ENCODE data around the gene USP8. TPM values are rescaled to one million over a fixed set of nuclear protein-coding genes. Genes with fewer than 3 reads are reported as not detected.
A peak's percentile ranks its signal among the peaks of the same experiment; 100 is the strongest.
"Not testable (repeated sequence)": the region's sequence is repeated elsewhere in the genome, so short reads cannot be mapped to it uniquely, and the experiment has no call there.

USP8 gene
- polyA plus RNA-seq, 3 donors = 32.1 to 62.4 (median 37.3) TPM

GRCh38 chr15:50418041-50418583, 6.1 kb upstream of the USP8 start:
- H3K36me3 ChIP-seq (replicated peaks in 1 of 2; ENCODE audit: control insufficient read depth in 1 of 2, insufficient read depth in 2 of 2, low read length in 2 of 2) = no peaks in the 10 kb centered on the region
- H3K4me2 ChIP-seq (replicated peaks; ENCODE audit: extremely low read depth, low read length, poor library complexity, severe bottlenecking) = no peak overlapping the region
- H3K9me3 Mint-ChIP-seq = peaks cover 0 to 3% (median 0%) of the 10 kb centered on the region in 7 donors
- H3K4me1 Mint-ChIP-seq = no peaks in the 10 kb centered on the region
- H3K9me3 ChIP-seq (replicated peaks in 1 of 2; ENCODE audit: control insufficient read depth in 1 of 2, insufficient read depth in 1 of 2, low read length in 2 of 2) = no peaks in the 10 kb centered on the region
- intact Hi-C loops (cut with micrococcal nuclease) = no loop called here
- H3K27me3 Mint-ChIP-seq (ENCODE audit: low read depth in 3 of 3) = peaks cover 0 to 3% (median 0%) of the 10 kb centered on the region in 3 donors
- H3K9ac ChIP-seq (ENCODE audit: insufficient read depth, low read length, poor library complexity, severe bottlenecking) = no peak overlapping the region
- WGBS (ENCODE audit: insufficient coverage) = 92% methylated on average over 9 of the region's 9 CpGs
- no peaks in the 10 kb centered on the region for H3K4me1 ChIP-seq (ENCODE audit: control insufficient read depth in 1 of 2, insufficient read depth in 2 of 2, low read length in 2 of 2)
- H3K4me3 Mint-ChIP-seq = no peak overlapping the region
- H3K27ac ChIP-seq (ENCODE audit: low read depth in 1 of 2, low read length in 2 of 2) = no peak overlapping the region
- H4K20me1 ChIP-seq (ENCODE audit: insufficient read depth, low read length) = no peaks in the 10 kb centered on the region
- H3K36me3 Mint-ChIP-seq = no peaks in the 10 kb centered on the region
- no peak overlapping the region for H3K4me3 ChIP-seq (replicated peaks in 1 of 3; ENCODE audit: low read depth in 2 of 3, low read length in 3 of 3)
- peak overlapping the region in 1 of 7 donors; percentile 70 for H3K27ac Mint-ChIP-seq
- no peaks in the 10 kb centered on the region for H3K27me3 ChIP-seq (ENCODE audit: control insufficient read depth in 2 of 2, insufficient read depth in 2 of 2, low read length in 2 of 2)
- H3K79me2 ChIP-seq (ENCODE audit: insufficient read depth, low read length) = no peaks in the 10 kb centered on the region
- H2AFZ ChIP-seq (ENCODE audit: insufficient read depth, low read depth, low read length, poor library complexity, severe bottlenecking) = no peak overlapping the region
- no peak for TF ChIP-seq CTCF (IDR thresholded peaks at IDR 0.05)
- DNase-seq = no peak

GRCh38 chr15:50425219-50425618, 1.0 kb downstream of the USP8 start:
- no peaks in the 10 kb centered on the region for H3K9me3 ChIP-seq (replicated peaks in 1 of 2; ENCODE audit: control insufficient read depth in 1 of 2, insufficient read depth in 1 of 2, low read length in 2 of 2)
- Mint-ChIP-seq H3K9me3 (no peaks in the 10 kb centered on the region), H3K4me1 (peaks cover 34% of the 10 kb centered on the region), H3K36me3 (peaks cover 11 to 14% of the 10 kb centered on the region in 2 donors), H3K4me3 (peak overlapping the region; percentile 92 to 97), H3K27ac (peak overlapping the region in 6 of 7 donors; percentile 98 to 99 (median 99)), H3K27me3 (ENCODE audit: low read depth in 3 of 3) (peaks cover 0 to 3% (median 0%) of the 10 kb centered on the region in 3 donors)
- DNase-seq = peak in 1 of 3 donors; percentile 14
- H3K27me3 ChIP-seq (ENCODE audit: control insufficient read depth in 2 of 2, insufficient read depth in 2 of 2, low read length in 2 of 2) = no peaks in the 10 kb centered on the region
- peaks cover 61% of the 10 kb centered on the region for H3K79me2 ChIP-seq (ENCODE audit: insufficient read depth, low read length)
- peak overlapping the region; percentile 92 for H3K9ac ChIP-seq (ENCODE audit: insufficient read depth, low read length, poor library complexity, severe bottlenecking)
- TF ChIP-seq CTCF (IDR thresholded peaks at IDR 0.05) = no peak
- H3K36me3 ChIP-seq (replicated peaks in 1 of 2; ENCODE audit: control insufficient read depth in 1 of 2, insufficient read depth in 2 of 2, low read length in 2 of 2) = peaks cover 0 to 12% of the 10 kb centered on the region in 2 donors
- peak overlapping the region; percentile 84 for H3K4me2 ChIP-seq (replicated peaks; ENCODE audit: extremely low read depth, low read length, poor library complexity, severe bottlenecking)
- H2AFZ ChIP-seq (ENCODE audit: insufficient read depth, low read depth, low read length, poor library complexity, severe bottlenecking) = no peak overlapping the region
- peak overlapping the region; percentile 71 to 97 (median 95) for H3K4me3 ChIP-seq (replicated peaks in 1 of 3; ENCODE audit: low read depth in 2 of 3, low read length in 3 of 3)
- intact Hi-C loops (cut with micrococcal nuclease) = no loop called here
- peaks cover 16 to 24% of the 10 kb centered on the region in 2 donors for H3K4me1 ChIP-seq (ENCODE audit: control insufficient read depth in 1 of 2, insufficient read depth in 2 of 2, low read length in 2 of 2)
- peaks cover 39% of the 10 kb centered on the region for H4K20me1 ChIP-seq (ENCODE audit: insufficient read depth, low read length)
- WGBS (ENCODE audit: insufficient coverage) = 18% methylated on average over 3 of the region's 5 CpGs
- peak overlapping the region in 1 of 2 donors; percentile 99 for H3K27ac ChIP-seq (ENCODE audit: low read depth in 1 of 2, low read length in 2 of 2)

GRCh38 chr15:50425678-50426246, 1.6 kb downstream of the USP8 start:
- Mint-ChIP-seq H3K36me3 (peaks cover 11 to 14% of the 10 kb centered on the region in 2 donors), H3K4me1 (peaks cover 36% of the 10 kb centered on the region), H3K27ac (peak overlapping the region in 5 of 7 donors; percentile 67 to 99 (median 98)), H3K4me3 (peak overlapping the region; percentile 92 to 97)
- Histone ChIP-seq H3K4me1 (ENCODE audit: control insufficient read depth in 1 of 2, insufficient read depth in 2 of 2, low read length in 2 of 2) (peaks cover 18 to 24% of the 10 kb centered on the region in 2 donors), H3K27ac (ENCODE audit: low read depth in 1 of 2, low read length in 2 of 2) (peak overlapping the region in 1 of 2 donors; percentile 99), H3K79me2 (ENCODE audit: insufficient read depth, low read length) (peaks cover 67% of the 10 kb centered on the region), H3K36me3 (replicated peaks in 1 of 2; ENCODE audit: control insufficient read depth in 1 of 2, insufficient read depth in 2 of 2, low read length in 2 of 2) (peaks cover 0 to 12% of the 10 kb centered on the region in 2 donors), H3K4me3 (replicated peaks in 1 of 3; ENCODE audit: low read depth in 2 of 3, low read length in 3 of 3) (peak overlapping the region in 2 of 3 experiments; percentile 71 to 97), H3K4me2 (replicated peaks; ENCODE audit: extremely low read depth, low read length, poor library complexity, severe bottlenecking) (peak overlapping the region; percentile 84), H4K20me1 (ENCODE audit: insufficient read depth, low read length) (peaks cover 45% of the 10 kb centered on the region)
- H3K9me3 ChIP-seq (replicated peaks in 1 of 2; ENCODE audit: control insufficient read depth in 1 of 2, insufficient read depth in 1 of 2, low read length in 2 of 2); H3K27me3 ChIP-seq (ENCODE audit: control insufficient read depth in 2 of 2, insufficient read depth in 2 of 2, low read length in 2 of 2); H3K27me3 Mint-ChIP-seq (ENCODE audit: low read depth in 3 of 3); DNase-seq; intact Hi-C loops (cut with micrococcal nuclease); H3K9me3 Mint-ChIP-seq; H2AFZ ChIP-seq (ENCODE audit: insufficient read depth, low read depth, low read length, poor library complexity, severe bottlenecking); H3K9ac ChIP-seq (ENCODE audit: insufficient read depth, low read length, poor library complexity, severe bottlenecking): not testable (repeated sequence)
- 95% methylated on average over 7 of the region's 17 CpGs for WGBS (ENCODE audit: insufficient coverage)

Data from CD14-positive monocyte (primary cell).